AG08395 (cell line): Measurements from ENCODE around the gene CCDC194.

Source experiments
- DNase-seq: peaks from one replicate; pipeline ENCODE4 v3.0.0; 2012; ENCODE audit warnings: mixed read lengths, low spot score

Gene CCDC194, protein sequence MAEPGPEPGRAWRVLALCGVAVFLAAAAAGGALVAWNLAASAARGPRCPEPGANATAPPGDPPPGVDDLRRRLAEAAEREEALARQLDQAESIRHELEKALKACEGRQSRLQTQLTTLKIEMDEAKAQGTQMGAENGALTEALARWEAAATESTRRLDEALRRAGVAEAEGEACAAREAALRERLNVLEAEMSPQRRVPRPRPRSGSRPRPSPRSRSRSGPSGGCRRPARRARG

DNA sequence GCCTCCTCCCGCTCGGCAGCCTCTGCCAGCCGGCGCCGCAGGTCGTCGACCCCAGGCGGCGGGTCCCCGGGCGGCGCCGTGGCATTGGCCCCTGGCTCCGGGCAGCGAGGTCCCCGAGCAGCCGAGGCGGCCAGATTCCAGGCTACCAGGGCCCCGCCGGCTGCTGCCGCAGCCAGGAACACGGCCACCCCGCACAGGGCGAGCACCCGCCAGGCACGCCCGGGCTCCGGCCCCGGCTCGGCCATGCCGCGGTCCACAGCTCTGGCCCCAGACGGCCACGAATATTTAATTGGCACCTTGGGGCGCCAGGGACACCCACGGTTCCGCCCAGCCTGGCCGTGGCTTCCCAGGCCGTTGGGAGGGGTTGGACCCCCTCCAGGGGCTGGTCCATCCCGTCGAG is at the start of gene CCDC194:
TSS of gene CCDC194 (minus strand) at position 283 of the 400 bp plus-strand sequence. CDS start at position 245, 38 bp downstream.
- no peak for DNase-seq

DNA sequence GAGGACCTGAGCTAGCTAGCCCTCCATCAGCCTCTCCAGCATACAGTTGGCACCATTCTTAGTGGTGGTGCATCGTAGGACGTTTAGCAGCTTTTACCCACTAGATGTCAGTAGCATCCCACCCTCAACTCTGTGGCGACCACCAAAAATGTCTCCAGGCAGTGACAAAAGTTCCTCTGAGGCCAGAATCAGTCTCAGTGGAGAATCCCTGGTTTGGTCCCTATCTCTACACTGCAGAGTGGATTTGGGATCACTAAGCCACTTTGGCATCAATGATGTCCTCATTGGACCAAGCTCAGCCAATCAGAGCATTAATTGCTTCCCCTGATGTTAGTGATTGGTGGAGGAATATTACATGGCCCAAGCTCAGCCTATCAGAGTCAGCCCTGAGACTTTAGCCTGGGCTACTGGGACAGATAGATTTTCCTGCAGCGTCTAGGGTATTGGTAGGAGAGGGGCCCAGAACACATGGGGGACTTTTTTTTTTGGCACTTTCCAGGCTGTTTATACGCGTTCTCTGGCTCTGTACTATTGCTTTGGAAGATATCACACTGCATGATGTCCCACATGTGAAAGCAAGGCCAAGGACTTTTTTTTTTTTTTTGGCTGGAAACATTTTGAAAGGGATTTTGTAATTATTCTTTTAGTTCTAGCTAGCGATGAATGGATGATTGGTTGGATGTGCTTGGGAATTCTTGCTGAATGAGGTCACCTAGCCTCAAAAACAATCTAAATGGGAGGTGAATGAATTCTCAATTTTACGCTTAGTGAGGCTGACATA is 47.4 kb upstream of the CCDC194 start:
- DNase-seq, result peak; percentile 40

DNA sequence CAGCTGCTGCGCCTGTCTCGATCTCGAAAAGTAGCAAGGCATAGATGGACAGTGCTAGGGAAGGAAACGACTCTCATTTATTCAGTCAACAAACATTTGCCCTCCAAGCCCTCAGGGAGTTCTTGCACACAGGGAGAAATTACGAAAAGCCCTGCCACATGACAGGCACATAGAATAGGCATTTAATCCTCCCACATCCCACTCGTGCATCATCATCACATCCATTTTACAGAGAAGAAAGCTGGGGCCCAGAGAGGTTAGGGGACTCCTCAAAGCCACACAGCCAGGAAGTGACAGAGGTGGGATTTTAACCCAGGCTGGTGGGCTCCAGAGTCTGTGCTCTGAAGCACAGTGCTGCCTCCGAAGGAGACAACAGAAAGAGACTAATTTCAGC is 42.9 kb upstream of the CCDC194 start:
- no peak for DNase-seq

DNA sequence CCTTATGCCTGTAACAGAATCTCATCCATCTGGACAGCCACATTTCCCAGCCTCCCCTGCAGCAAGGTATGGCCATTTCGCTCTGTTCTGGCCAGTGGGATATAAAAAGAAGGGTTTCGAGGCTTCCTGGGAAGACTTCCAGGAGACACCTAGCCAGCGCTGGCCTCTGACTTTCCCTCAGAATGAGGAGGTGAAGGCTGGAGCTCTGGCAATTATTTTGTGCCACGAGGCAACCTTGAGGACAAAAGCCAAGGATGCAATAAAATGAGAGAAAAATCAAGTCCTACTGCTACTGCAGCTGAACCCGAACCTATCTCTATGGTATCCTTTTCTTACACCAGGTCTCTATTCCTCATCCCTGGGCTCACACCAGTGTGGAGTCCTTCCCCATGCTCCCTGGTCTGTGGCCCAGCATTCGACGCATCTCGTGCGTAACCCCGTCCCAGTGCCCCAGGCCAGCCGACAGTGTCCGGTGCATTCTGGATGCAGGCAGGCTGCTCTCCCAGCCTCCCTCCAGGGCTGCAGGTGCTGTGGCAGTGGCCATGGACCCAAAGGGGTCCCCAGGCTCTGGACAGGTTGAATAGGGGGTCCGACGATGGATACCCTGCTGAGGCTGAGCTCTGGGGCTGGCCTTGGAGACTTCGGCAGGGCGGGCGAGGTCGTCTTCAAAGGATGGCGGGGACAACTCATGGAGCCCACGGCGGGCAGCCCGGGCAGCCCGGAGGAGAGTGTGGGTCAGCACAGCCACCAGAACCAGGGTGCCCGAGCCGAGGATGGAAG is 42.3 kb upstream of the CCDC194 start:
- DNase-seq, result no peak

DNA sequence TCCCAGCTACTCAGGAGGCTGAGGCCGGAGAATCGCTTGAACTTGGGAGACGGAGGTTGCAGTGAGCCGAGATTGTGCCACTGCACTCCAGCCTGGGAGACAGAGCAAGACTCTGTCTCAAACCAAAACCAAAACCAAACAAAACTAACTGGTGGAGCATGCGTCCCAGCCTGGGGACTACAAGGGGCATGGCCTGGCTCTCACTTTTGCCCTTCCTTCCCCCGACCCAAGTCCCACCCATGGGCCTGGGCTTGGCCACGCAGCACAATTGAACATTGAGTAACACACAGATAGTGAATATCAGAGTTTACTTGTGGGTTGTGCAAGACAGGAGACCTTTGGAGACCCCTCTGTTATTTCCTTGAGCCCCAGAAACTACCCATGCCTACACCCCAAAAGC is 41.2 kb upstream of the CCDC194 start:
- DNase-seq, result no peak

DNA sequence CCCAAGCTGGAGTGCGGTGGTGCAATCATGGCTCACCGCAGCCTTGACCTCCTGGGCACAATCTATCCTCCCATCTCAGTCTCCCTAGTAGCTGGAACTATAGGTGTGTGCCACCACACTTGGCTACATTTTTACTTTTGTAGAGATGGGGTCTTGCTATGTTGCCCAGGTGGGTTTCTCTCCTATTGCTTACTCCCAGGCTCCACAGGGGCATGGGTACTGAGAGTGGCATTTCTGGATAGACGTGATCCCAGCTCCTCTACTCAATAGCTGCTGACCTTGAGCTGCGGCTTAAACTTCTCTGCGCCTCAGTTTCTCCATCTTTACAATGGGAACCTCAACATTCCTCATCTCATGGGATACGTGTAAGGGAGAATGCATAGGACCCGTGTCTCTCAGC is 37.4 kb upstream of the CCDC194 start:
- no peak for DNase-seq

DNA sequence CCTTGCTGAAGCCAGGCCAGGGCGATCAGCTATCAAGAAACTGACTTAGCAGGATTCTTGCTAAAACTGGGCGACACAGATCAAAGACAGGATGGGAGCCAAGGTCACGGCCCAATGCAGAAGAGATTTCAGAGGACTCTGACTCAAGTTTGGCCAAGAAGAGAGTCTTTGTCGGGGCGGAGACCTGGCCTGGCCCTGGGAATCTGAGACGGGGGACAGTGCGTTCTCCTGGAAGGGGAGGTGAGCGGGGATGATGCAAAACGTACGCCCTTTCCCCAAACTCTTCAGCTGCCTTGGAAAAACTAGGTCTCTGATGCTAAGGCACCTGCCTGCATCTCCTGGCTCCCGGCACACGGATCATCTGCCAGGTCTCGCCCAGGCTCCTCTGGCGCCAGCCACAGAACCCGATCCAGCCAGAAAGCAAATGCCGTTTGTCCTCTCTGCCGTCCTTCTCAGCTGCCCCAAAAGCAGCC is 35.7 kb upstream of the CCDC194 start:
- DNase-seq, result no peak

DNA sequence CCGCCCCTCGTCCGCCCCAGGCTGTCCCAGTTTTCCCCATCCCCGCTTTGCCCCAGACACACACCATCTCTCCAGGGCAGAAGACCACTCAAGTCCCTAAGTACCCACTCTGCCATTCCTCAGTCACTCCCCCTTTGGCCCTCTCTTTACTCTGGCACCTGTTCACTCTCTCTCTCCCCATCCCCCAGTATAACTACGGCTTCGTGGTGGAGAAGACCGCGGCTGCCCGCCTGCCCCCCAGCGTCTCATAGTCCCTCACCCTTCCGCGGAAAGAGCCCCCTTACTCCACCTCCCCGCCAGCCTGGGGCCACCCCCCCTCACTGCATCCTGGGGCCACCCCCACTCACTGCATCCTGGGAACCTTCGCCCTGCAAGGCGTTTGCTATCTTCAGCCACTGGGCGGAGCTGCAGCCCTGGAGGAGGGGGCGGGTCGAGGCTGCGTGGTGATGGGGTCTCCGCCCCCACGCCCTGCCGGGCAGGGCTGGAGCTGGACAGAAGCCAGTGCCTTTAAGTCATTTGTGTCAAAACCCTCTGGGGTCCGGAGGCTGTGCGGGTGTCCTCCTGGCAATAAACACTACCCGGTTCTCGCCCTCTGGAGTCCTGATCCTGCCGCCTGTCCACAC is 30.9 kb upstream of the CCDC194 start:
- no peak for DNase-seq

DNA sequence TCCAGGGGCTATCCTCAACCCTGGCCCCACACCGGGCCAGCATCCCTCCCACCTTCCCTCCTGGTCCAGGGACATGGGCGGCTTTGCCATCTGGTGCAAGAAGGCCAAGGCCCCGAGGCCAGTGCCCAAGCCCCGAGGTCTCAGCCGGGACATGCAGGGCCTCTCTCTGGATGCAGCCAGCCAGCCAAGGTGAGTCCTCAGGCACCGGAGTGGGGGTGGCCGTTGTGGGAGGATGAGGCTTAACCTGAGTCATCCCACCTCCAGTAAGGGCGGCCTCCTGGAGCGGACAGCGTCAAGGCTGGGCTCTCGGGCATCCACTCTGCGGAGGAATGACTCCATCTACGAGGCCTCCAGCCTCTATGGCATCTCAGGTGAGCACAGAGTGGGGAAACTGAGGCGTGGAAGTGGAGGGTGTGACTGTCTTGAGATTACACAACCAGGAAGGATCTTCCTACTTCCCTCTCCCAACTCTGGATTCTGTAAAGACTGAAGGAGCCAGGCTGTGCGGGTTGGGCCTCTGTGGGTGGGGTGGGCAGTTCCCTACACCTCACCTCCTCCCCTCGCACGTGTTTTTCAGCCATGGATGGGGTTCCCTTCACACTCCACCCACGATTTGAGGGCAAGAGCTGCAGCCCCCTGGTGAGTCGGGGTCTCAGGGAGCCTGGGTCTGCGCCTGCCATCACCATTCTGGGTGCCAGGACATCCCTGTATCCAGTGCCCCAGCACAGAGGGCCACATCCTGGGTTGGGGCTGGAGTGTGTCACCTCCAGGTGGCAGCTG is 29.6 kb upstream of the CCDC194 start:
- no peak for DNase-seq

DNA sequence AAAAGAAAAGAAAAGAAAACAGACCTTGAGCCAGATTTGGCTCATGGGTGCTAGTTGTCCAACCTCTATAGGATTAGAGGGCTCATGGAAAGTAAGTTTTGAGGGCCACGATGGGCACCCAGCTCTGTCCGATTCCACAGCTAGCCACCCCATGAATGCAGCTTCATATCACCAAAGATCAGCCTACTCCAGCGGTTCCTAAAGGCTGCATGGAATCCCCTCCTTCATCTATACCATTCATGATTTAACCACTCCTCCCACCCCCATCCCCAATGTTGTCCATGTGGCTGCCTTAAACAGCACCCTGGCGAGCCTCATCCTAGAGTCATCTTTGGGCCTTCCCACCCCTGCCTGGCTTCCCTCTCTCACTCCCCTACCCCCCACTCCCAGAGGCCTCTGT is 27.9 kb upstream of the CCDC194 start:
- no peak for DNase-seq

DNA sequence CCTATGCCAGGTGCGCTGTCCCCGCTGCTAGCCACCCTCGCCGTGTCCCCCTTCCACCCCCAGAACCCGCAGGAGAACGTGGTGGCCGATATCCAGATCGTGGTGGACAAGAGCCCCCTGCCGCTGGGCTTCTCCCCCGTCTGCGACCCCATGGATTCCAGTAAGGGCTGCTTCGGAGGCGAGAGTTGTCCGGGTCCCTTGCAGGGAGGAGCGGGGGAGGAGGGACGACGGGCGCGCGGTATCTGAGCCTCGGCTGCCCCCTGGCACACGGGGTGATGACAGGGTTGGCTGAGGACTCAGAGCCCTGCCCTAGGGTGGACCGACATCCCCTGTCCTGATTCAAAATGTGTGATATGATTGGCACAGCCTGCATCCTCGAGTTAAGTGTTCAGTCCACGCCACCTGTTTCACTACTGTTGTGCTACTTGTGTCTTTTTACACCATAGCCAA is 26.5 kb upstream of the CCDC194 start:
- DNase-seq, result peak; percentile 43

DNA sequence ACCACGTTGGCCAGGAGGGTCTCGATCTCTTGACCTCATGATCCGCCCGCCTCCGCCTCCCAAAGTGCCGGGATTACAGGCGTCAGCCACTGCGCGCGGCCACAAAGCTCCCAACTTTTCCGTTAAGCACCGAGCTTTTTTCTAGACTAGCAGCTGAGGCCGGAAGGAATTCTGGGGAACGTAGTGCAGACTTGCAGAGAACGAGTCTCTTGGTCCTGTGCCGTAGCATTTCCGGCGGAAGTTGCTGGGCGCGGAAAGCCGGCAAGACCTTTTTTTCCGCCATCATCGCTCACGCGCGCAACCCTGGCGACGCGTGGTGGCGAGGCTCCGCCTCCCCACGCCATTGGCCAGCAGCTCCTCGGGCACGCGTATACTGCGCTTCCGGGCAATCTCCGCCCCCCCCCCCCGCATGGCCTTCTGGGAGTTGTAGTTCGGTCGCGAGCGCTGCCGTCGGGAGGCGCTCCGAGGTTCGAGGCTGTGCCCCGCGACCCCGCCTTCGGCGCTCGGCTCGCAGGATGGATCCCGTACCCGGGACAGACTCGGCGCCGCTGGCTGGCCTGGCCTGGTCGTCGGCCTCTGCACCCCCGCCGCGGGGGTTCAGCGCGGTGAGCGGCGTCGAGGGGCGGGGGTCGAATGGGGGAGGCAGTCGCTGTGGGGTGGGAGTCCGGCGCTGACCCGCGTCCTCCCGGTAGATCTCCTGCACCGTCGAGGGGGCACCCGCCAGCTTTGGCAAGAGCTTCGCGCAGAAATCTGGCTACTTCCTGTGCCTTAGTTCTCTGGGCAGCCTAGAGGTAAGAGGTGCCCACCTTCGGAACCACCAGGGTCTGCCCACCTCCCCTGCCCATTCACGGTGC is 25.9 kb upstream of the CCDC194 start, which contains the start of gene MVB12A:
TSS of gene MVB12A (plus strand) at position 427 of the 854 bp plus-strand sequence. CDS start at position 516, 89 bp downstream.
- peak; percentile 99 for DNase-seq

DNA sequence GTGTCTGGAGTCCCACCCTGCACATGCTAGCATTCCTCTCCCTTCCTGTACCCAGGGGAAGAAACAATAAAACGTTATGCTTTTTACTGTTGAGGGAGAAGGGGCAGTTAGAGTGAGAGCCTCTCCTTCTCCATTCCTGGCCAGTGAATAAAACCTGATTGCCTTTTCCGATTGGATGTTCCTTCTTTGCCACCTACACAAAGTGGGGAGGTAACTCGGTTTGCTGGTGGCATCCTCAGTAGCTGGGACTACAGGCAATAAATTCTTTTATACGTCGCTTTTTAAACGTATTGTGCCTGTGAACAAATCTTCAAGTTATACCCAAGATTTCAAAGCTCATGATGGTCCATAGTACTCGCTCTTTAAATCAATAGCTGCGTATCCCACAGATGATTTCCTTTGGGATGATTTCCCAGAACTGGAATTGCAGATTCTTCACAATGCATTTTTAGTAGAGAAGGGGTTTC is 25.2 kb upstream of the CCDC194 start:
- DNase-seq, result no peak

DNA sequence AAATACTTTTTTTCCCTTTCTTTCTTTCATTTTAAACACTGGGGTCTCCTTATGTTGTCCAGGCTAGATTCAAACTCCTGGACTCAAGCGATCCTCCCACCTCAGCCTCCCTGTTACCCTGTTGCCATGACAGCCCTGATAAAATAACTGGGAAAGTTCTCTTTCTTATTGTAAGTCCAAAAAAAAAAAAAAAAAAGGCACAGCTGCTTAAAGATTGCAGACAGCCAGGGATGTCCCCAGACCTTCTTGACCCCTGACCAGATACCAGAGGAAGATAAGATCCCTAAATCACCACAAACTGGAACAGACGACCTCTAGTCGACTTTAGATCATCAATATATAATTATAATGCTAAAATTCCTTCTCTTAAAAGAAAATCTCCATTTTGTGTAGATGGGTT is 24.7 kb upstream of the CCDC194 start:
- no peak for DNase-seq

DNA sequence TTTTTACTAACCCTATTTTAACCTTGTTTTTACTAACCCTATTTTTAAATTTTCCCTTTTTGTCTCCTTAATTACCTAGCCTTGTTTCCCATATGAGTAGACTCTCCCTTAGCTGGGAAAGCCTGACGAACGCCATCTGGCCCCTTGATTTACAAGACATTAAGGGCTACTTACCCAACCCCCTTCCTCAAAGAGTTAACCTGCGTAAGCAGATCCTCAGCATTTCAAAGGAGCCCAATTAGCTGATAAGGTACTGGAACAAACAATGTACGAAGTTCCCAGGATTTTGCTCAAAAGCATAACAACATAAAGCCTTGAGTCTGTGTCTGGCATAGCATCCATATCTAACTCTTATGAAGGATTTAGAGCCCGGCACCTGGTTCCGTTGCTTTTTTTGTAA is 21.1 kb upstream of the CCDC194 start:
- no peak for DNase-seq

DNA sequence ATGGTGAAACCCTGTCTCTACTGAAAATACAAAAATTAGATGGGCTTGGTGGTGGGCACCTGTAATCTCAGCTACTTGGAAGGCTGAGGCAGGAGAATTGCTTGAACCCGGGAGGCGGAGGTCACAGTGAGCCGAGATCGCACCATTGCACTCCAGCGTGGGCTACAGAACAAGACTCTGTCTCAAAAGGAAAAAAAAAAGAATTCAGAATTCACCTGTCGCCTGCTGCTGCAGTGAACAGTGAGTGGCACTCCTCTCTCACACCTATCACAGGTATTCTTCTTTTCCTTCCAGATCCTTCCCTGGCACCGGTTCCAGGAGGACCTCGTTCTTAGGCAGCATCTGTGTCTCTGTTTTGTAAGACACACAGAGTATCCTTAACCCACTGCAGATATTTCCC is 20.1 kb upstream of the CCDC194 start:
- DNase-seq, result no peak

DNA sequence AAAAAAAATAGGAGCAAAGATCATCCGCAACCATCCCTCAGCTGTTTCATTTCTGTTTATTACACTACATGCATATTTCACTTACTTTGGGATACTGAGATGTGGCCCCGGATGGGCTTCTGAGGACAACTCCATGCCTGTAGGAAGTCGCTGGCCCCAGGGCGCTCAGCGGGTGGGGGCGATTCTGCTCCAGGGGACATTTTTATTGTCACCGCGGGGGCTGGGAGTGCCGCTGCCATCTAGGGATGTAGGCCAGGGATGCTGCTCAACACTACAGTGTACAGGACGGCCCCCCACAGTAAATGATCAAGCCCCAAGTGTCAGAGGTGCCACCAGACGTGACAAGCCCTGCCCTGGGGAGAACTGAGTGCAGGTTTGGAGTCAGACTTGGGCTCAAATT is 17.8 kb upstream of the CCDC194 start:
- no peak for DNase-seq

DNA sequence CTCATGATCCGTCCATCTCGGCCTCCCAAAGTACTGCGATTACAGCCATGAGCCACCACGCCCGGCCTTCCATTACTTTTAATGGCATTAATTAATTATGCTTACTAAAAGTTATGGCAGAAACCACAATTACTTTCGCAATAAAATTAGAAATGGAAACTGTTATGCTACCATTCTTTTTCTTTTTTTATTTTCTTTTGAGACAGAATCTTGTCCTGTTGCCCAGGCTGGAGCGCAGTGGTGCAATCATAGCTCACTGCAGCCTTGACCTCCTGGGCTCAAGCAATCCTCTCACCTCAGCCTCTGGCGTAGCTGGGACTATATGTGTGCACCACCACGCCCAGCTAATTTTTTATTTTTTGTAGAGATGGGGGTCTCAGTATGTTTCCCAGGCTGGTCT is 16.0 kb upstream of the CCDC194 start:
- DNase-seq, result no peak

DNA sequence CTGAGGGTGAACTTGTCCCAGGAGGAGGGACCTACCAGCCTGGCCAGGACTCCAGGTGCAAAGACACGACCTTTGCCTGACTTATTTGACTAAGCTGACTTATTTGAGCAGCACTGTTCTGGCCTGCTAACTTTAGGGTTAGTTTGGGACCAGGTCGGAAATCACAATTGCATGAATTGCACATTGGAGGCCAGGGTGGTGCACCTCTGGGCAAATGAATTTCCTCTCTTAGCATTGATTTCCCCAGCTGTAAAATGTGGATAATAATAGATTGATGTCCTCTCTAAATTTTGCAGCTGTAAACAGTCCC is 12.8 kb upstream of the CCDC194 start:
- no peak for DNase-seq
